ENCODE results near the gene ID2.

ID2 gene

GRCh38 chr2:8685697-8686358 lies 4.0 kb downstream of the ID2 start:
- no peak for DNase-seq (ENCODE audit: low read depth)
- TF ChIP-seq CTCF (conservative IDR thresholded peaks at IDR 0.05; ENCODE audit: low read depth, low read length): peak; percentile 72
- peak overlapping the region; percentile 99 for H3K4me3 ChIP-seq (ENCODE audit: low read length)

GRCh38 chr2:8691859-8692437 lies 10.1 kb downstream of the ID2 start:
- TF ChIP-seq CTCF (conservative IDR thresholded peaks at IDR 0.05; ENCODE audit: low read depth, low read length): no peak
- DNase-seq (ENCODE audit: low read depth): no peak
- no peak overlapping the region for H3K4me3 ChIP-seq (ENCODE audit: low read length)

DNA sequence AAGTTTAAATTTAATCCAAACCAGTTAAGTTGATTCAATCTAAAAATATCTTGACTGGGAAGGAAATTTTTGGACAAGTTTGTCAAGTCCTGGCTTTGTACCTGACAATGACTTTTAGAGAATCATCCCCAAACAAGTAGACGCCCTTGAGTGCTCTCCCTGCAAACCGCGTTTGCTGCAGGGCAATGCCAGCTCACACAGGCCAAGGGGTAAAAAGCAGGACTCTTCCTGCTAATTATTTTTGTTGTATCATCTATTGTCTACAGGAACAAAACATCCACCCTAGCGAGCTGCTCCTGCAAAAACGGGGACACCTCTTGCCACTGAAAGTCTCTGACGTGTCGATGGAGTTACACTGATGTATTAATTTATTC lies 10.9 kb downstream of the ID2 start:
- no peak overlapping the region for H3K4me3 ChIP-seq (ENCODE audit: low read length)
- no peak for DNase-seq (ENCODE audit: low read depth)
- no peak for TF ChIP-seq CTCF (conservative IDR thresholded peaks at IDR 0.05; ENCODE audit: low read depth, low read length)

DNA sequence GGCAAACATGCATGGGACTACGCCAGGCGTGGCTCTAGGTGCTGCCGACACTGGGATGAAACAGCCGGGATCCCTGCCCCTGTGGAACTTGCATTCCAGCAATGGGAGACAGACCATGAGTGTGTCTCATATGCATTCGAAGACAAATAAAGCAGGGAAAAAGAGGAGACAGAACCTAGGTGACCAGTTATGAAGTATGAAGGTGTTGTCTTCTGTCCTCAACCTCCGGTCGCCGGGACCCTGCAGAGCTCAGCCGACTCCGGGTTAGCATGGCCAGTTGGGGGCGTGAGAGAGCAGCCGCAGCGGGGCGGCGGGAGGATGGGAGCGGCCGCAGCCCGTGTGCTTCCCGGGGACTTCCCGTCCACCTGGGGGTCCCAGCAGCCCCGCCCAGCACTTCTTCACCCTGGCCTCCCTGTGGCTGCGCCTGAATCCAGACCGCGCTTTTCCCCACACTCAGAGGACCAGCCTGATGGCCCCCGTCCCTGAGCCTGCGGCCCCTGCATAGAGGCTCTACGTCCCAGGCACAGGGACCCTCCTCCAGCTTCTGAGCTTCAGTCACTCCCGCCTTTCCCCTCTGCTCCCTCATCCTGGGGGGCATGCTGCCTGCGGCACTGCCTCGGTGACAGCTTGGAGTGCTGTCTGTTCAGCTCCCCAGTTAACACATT lies 11.4 kb downstream of the ID2 start:
- H3K4me3 ChIP-seq (ENCODE audit: low read length): peak overlapping the region; percentile 40
- peak; percentile 81 for TF ChIP-seq CTCF (conservative IDR thresholded peaks at IDR 0.05; ENCODE audit: low read depth, low read length)
- no peak for DNase-seq (ENCODE audit: low read depth)

DNA sequence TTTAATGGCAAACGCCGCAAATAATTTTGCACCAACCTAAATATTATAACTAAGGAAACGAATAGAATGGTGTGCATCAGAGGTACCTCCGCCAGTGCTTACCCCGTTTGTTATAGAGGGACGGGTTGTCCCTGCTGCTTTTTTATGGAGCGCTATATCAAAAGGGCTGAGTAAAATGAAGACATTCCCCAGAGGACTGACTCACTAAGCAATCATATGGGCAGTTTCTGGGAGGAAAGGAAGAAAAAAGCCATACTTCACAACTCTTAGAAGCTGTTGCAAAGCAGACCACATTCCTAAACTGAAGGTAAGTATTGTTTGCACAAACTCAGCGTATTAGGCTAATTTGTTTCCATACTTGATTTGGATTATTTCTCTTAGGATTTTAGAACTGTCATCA lies 12.9 kb downstream of the ID2 start:
- no peak for DNase-seq (ENCODE audit: low read depth)
- TF ChIP-seq CTCF (conservative IDR thresholded peaks at IDR 0.05; ENCODE audit: low read depth, low read length): no peak
- H3K4me3 ChIP-seq (ENCODE audit: low read length): no peak overlapping the region

GRCh38 chr2:8697190-8697589 lies 15.3 kb downstream of the ID2 start:
- no peak for TF ChIP-seq CTCF (conservative IDR thresholded peaks at IDR 0.05; ENCODE audit: low read depth, low read length)
- no peak for DNase-seq (ENCODE audit: low read depth)
- no peak overlapping the region for H3K4me3 ChIP-seq (ENCODE audit: low read length)

GRCh38 chr2:8699839-8700238 lies 18.0 kb downstream of the ID2 start:
- H3K4me3 ChIP-seq (ENCODE audit: low read length): no peak overlapping the region
- no peak for DNase-seq (ENCODE audit: low read depth)
- TF ChIP-seq CTCF (conservative IDR thresholded peaks at IDR 0.05; ENCODE audit: low read depth, low read length): no peak

Measured in retinal pigment epithelial cell (primary cell).